Activated CD4-positive, alpha-beta T cell treated with anti-CD3 and anti-CD28 coated beads for 24 hours (primary cell): ENCODE measurements around the gene GLRX.

ENCODE experiments used
- DNase-seq, 2 donors: peaks; one replicate each; pipeline ENCODE4 v3.0.0-alpha.2; 2020; ENCODE audit warnings: low read depth in 2 of 2

Gene GLRX

GRCh38 chr5:95780597-95780996 is 41.9 kb downstream of the GLRX start:
- DNase-seq: no peak

- no peak for DNase-seq
Measured at GRCh38 chr5:95779611-95780010, 42.9 kb downstream of the GLRX start.

DNA sequence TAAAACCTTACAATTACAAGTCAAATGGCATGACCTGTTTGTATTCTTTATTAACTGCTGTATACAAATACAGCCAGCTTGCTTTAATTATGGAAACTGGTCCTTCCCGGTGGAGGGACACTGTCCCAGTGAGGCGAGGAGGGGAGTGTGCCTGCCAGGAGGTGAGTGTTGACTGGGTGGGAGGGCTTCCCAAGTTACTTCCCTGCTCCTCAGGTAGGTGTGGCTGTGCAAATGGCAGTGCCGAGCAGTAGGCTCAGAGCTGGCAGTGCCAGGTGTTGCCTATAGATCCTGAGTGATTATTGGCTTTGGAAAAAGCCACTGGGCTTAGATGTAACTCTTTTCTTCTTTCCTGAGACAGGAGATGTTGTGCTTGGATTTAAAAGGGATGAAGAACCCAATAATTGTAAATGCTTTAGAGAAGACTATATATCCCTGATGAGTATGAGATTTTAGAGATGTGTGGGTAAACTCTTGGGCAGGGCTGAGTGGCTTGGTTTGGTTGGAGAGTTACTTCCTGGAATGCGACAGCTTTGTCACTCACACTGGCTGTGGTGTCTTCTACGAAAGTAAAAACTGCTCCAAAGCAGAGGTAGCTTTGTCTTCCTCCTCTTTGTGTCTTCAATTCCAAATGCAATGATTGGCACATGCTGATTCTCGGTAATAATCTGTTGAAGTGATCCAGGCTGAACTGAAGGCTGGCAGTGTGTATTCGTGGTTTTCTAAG is 43.7 kb downstream of the GLRX start:
- no peak for DNase-seq

DNA sequence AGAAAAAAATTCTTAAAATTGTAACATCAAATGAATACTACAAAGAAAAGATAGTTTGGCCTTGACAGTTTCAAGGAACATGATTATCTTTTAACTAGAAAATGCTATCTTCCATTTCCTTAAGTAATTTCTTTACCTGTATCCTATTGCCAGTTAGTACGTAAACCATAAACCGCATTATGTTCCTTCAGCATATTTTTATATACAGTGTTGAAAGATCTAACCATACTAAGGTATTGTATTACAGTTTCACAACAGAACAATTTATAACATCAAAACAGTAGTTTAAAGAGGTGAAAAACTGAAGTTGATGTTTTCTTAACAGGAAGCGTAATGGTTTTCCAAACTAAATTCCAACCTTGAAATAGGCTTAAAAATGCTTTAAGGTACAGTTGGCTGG is 45.1 kb downstream of the GLRX start:
- DNase-seq: no peak

DNA sequence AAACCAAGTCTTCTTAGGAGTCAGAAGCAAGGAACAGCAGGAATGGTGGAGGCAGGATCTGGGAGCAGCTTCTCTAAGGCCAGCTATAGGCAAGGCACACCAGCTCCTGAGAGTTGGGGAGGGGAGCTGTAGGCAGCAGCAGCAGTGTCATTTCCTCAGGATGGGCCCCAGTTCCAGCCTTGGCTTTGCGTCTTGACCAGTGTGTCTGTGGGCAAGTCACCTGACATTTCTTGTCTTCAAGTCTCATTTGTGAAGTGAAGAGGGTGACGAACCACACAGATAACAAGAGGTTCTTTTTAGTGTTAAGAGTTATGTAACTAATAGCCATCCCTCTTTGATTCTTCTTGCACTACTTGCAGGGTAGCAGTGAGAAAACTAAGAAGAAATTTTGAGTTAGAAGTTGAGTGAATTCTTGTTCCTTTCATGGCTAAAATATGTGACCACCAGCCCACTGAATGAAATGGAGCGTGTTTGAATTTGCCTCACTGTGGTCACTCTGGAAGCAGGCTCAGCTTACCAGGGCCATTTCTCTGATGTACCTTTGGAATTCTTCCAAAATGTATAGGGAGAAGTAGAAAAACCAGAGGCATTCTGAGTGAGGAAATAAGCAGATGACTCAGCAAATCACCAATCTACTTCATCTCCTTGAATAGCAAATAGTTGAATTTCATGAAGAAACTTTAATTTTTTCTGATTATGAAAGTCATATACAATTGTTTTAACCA is 49.0 kb downstream of the GLRX start:
- no peak for DNase-seq

- DNase-seq: no peak
Measured at GRCh38 chr5:95771892-95772291, 50.6 kb downstream of the GLRX start.

- DNase-seq: no peak
Measured at GRCh38 chr5:95770830-95771708, 51.5 kb downstream of the GLRX start.

- no peak for DNase-seq
Measured at GRCh38 chr5:95768731-95769130, 53.8 kb downstream of the GLRX start.

DNA sequence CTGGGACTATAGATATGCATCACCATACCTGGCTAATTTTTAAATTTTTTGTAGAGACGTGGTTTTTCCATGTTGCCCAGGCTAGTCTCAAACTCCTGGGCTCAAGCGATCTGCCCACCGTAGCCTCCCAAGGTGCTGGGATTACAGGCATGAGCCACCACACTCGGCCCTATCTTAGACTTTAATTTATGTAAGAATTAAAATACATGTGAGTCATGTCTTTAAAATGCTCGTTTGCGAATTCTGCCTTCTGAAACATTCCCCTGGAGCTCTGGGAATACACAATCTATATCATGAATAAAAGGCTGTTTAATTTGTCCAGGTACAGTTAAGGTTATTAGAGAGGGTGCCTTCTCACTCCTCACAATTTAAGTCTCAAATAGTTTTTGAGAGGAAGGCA is 58.6 kb downstream of the GLRX start:
- DNase-seq: no peak
